HepG2 (cell line): ENCODE results near the gene RAPSN.

Experiments
- CREB1 ChIP-seq, 2 experiments: fragments of 450-650 bp in 1 of 2; IDR thresholded peaks; 2 replicates each; pipeline ENCODE4 v1.6.1; 2016 to 2017; ENCODE audit warnings: control low read depth in 1 of 2, mild to moderate bottlenecking in 1 of 2, missing compliant biosample characterization in 1 of 2, missing genetic modification characterization in 1 of 2
- RAD51 ChIP-seq: fragments of 450-650 bp; IDR thresholded peaks from 2 replicates; pipeline ENCODE4 v1.6.1; 2016; ENCODE audit warnings: borderline replicate concordance

DNA sequence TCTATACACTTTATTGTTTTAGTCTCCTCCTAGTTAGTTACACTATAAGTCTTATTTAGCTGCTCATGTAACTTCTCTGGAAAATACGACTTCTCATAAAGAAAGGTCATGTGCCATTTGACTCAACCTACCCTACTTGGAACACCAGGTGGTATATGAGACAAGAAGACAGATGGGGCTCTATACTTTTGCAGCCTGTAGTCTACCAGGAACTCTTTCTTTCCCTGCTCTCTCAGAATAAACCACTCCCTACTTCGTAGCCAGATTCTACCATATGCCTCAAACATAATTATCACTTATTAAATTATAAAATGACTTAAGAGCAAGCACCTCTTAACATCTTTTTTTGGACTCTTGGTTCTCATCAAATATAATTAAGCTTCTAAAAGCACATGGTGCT is 38.5 kb upstream of the RAPSN start:
- TF ChIP-seq CREB1 (IDR thresholded peaks at IDR 0.05) (no peak), CREB1 (CRISPR knock-in tag; IDR thresholded peaks at IDR 0.05) (no peak), RAD51 (no peak)
